Activated effector memory CD4-positive, alpha-beta T cell treated with anti-CD3 and anti-CD28 coated beads, Interleukin-2, amount 50 U/mL, for 16 hours (primary cell): ENCODE data around the gene BSND.

Experiments used
- DNase-seq: peaks from one replicate; pipeline ENCODE4 v3.0.0-alpha.2; 2020

Gene BSND

DNA sequence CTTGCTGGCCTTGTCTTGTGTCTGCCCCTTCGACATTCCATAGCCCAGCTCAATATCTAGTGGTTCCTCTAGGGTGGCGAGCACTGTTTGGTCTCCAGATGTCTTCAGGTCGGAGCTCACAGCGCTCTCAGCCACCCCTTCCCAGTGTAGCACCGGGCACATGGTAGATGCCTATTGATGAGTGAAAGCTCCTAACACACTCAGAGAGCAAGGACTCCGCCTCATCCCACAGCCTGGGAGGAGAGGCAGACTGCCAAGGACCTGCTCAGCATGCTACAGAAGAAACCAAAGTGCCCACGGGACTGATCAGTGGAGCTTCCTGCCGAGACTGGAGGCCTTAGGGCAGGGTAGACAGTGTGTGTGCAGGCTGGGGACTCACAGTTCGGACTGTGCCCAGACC, 51.5 kb downstream of the BSND start:
- peak; percentile 22 for DNase-seq

DNA sequence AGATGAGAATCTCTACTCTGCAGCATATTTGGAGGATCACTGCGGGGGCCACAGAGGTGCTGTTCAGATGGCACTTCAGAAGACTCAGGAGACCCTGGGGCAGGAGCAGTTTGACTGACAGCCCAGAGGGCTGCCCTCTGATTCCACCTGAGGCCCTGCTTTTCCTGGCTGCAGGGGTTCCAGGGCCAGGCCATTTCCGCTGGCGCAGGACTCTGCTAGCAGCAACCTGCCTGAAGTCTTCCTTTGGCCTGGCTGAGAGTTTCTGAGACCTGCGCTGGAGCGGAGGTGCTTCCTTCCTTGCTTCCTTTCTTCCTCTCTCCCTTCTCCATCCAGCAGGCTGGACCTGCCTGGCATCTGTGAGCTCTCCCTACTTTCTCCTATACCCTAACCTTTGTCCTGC, 52.4 kb downstream of the BSND start:
- no peak for DNase-seq

DNA sequence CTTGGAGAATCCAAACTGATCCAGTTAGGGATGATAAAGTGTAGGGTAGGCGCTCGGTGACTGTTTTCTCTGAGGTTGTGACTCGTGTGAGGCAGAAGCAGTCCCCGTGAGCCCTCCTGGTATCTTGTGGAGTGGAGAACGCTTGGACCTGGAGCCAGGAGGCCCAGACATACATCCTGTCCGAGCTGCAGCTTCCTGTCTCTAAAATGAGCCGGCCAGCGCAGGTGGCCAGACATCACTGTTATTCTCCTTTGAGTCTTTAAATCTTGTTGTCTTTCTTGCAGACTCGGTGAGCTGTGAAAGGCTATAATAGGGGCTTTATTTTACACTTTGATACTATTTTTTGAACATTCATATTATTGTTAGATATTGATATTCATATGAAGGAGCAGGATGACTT, 52.9 kb downstream of the BSND start:
- DNase-seq = peak; percentile 39

DNA sequence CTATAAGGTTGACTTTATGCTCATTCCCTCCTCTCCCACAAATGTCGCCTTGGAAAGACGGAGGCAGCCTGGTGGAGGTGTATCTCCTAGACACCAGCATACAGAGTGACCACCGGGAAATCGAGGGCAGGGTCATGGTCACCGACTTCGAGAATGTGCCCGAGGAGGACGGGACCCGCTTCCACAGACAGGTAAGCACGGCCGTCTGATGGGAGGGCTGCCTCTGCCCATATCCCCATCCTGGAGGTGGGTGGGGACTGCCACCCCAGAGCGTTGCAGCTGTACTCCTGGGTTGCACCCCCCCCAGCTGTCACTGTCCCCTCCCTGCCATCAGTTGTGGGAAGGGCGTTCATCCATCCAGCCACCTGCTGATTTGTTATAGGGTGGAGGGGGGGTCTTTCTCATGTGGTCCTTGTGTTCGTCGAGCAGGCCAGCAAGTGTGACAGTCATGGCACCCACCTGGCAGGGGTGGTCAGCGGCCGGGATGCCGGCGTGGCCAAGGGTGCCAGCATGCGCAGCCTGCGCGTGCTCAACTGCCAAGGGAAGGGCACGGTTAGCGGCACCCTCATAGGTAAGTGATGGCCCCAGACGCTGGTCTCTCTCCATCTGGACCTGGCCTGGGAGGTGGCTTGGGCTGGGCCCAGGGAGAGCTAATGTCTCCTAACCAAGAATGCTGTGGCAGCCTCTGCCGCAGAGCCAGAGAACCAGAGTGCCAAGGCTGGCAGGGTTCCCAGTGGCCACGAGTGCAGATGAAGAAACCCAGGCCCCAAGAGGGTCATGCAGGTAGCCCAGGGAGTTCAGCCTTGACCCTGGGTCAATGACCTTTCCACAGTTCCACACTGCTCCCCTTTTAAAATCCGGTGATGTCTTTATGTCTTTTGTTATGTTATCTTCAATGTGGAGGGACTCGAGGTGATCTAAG, 53.7 kb downstream of the BSND start:
- peak; percentile 56 for DNase-seq

DNA sequence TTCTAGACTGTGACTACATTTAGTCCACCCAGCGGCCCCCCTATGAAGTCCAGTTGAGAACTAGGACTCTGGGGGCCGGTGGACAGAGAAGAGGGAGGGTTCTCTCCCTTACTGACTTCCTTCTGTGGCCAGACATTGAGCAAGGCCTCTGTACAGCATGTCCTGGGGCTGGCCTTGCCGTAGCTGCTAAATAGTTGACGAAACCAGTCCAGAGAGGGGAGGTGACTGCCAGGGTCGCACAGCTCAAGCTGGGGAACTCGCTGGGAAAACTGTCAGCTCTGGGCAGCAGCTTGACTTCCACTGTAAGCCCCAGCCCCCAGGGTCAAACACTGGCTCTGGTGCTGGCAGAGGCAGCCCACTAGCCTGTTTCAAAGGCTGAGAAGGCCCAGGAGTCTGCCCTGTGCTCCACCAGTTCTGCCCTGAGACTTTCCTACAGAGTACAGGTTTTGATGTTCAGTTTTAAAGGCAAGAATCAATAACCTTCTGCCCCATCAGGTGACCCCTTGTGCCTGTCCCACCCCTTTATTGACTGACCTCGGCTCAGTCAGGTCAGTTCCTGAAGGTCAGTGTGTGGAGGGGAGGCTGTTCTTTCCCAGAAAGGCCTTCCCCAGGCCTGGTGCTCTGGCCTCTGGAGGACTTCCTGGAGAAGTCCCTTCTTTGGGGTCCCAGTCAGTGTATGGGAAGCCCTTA, 54.7 kb downstream of the BSND start:
- DNase-seq = peak; percentile 49

DNA sequence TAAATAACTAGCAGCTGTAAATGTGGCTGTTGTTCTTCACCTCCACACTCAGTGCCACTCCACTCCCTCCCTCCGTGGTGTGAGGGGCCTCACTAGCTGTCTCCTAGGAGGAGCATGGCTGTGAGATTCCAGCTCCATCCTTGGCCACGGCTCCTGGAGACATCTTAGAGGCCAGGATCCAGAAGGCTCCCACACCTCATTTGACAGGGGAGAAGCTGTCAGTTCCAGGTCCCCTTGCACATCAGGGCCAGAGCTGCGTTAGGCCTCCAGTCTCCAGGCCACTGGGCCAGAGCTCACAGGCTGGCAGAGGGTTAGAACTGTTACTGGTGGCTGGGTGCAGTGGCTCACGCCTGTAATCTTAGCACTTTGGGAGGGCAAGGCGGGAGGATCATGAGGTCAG, 55.7 kb downstream of the BSND start:
- DNase-seq = peak; percentile 46

DNA sequence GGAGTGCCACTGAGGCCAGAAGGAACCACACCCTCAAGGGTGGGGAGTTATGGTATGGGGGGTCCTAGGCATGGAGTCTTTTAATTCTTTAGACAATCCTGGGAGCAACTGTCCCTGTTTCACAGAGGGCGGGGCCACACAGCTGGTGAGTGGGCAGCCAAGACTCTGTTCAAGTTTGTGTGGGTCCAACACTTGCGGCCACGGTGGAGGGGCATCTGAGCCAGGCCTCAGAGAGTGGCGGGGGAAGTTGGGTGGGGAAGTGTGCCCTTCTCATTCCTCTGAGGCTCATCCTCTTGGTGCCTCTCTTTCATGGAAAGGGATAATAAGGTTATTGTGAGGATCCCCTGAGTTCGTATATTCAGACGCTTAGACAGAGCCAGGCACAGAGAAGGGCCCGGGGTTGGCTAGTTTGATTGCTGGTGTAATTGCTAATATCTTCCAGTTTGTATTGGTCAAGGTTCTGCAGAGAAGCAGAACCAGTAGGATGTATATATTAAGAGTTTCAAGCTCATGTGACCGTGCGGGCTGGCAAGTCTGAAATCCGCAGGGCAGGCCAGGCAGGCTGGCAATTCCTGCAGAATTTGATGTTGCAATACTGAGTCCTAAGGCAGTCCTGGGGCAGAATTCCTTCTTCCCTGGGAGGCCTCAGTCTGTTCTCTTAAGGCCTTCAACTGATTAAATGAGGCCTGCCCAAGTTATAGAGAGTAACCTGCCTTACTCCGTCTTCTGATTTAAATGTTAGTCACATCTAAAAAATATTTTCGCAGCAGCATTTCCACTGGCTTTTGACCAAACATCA, 56.5 kb downstream of the BSND start:
- peak; percentile 46 for DNase-seq

DNA sequence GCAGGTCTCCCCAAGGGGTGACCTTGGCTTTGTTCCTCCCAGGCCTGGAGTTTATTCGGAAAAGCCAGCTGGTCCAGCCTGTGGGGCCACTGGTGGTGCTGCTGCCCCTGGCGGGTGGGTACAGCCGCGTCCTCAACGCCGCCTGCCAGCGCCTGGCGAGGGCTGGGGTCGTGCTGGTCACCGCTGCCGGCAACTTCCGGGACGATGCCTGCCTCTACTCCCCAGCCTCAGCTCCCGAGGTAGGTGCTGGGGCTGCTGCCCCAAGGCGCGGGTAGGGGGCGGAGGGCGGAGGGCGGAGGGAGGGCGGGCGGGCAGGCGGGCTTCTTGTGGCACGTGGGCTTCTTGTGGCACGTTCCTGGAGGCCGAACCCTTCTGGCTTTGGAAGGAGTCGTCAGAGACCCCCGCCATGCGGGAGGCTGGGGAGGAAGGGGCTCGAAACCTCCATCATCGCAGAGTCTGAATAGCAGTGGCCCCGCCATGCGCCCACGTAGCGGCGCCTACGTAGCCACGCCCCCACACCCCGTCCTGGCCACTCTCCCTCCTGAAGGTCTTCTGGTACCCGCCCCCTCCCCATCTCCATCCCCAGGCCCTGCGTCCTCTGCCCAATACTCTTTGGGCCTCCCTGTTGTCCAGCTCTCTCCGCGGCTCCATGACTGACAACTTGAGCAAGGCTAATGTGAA, 57.4 kb downstream of the BSND start:
- no peak for DNase-seq

DNA sequence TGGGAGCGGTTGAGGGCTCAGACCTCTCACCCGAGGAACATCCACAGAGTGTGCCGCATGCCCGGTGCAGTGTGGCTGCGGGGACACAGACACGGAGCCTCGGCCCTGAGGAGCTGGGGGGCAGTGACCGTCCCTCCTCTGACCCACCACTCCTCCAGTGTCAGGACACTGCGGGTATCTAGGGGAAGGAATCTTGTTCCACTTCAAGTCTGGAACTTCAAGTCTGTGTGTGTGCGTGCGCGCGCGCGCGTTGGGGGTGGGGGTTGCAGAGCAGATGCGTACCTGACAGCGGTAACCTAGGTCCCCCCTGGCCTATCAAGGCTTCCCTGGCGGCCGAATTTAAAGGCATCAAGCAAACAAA, 57.9 kb downstream of the BSND start:
- DNase-seq = no peak

DNA sequence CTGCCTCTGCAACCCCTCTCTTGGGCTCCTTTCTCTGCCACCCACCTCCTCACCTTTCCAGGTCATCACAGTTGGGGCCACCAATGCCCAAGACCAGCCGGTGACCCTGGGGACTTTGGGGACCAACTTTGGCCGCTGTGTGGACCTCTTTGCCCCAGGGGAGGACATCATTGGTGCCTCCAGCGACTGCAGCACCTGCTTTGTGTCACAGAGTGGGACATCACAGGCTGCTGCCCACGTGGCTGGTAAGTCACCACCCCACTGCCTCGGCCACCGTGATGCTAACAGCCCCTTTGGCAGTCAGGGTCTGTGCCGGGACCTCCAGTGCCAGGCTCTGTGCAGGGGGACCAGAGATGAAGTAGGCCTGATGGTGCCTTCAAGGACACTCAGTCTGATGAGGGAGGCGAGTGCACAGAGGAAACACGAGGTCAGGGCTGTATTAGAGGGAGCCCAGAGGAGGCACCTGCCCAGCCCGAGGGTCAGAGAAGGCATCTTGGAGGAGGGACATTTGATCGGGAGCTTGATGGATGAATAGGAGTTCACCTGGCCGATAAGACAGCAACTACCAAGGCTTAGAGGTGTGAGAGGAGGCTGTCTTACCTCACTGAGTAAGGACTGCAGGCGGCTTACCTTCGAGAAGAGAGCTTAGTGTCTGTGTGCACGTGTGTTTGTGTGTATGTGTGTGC, 58.7 kb downstream of the BSND start:
- DNase-seq = no peak

DNA sequence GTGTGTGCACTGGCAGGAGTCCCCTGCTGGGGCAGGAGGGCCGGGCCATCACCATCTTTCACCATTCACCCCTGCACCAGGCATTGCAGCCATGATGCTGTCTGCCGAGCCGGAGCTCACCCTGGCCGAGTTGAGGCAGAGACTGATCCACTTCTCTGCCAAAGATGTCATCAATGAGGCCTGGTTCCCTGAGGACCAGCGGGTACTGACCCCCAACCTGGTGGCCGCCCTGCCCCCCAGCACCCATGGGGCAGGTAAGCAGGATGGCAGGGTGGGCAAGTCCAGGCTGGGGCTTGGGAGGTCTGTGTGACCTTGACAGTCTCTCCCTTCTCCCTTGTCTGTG, 59.2 kb downstream of the BSND start:
- no peak for DNase-seq

DNA sequence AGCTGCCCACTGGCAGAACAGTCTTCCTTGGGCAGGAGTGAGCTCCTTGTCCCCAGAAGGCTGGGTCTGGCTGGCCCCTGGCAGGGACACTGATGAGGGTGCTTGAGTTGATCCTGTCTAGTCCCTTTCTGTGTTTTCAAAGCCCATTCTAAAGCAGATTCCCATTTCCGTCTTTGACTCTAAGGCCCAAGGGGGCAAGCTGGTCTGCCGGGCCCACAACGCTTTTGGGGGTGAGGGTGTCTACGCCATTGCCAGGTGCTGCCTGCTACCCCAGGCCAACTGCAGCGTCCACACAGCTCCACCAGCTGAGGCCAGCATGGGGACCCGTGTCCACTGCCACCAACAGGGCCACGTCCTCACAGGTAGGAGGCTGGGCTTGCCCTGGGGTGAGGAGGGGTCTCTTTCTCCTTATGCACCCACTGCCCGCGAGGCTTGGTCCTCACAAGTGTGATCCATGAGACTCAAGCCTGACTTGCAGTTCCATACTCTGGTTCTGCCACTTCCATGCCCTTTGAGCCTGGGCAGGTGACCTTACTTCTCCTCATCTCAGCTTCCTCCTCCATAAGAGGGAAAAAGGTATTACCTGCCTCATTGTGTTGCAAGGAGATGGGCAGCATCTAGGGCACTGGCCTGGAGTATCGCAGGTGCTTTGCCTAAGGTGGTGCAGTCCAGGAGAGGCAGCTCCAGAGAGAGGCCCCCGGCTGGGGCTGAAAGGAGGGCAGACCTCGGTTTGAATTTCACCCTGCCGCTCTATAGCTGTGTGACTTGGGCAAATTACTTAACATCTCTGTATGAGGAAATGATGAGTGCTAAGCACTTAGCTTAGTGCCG, 60.8 kb downstream of the BSND start:
- no peak for DNase-seq

DNA sequence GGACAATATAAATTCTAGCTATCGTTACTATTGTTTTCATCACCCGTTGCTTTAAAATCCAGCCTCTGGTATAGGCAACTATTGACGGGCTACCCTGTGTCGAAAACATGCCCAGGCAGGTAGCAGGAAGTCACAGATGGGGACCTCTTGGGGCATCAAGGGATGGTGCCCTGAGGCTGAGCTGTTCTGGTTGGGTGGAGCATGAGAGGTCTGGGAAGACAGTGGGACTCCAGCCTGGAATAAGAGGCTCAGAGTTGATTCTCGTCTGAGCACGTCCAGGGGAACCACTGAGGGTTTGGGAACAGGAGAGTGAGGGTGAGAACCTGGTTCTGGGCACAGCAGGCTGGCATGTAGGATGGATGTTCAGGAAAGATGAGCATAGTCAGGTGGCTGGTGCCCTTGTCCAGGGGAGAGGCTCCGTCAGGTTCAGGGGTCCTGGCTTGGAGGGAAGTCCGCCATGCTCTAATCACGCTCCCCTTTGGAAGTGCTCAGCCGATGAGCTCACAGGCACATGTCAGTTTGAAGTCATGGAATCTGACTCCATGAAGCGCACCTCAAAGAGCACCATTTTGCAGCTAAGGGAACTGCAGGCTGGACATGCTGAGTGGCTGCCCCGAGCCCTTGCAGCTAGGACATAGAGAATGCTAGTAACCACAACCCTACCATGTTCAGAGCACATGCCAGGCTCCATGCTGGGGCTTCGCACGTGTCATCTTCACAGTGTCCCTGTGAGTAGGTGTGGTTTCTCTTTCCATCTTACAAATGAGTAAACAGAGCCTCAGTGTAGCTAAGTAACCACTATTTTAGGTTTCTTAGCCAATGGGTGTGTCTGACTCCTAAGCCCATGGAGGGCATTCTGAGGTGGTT, 61.6 kb downstream of the BSND start:
- no peak for DNase-seq

DNA sequence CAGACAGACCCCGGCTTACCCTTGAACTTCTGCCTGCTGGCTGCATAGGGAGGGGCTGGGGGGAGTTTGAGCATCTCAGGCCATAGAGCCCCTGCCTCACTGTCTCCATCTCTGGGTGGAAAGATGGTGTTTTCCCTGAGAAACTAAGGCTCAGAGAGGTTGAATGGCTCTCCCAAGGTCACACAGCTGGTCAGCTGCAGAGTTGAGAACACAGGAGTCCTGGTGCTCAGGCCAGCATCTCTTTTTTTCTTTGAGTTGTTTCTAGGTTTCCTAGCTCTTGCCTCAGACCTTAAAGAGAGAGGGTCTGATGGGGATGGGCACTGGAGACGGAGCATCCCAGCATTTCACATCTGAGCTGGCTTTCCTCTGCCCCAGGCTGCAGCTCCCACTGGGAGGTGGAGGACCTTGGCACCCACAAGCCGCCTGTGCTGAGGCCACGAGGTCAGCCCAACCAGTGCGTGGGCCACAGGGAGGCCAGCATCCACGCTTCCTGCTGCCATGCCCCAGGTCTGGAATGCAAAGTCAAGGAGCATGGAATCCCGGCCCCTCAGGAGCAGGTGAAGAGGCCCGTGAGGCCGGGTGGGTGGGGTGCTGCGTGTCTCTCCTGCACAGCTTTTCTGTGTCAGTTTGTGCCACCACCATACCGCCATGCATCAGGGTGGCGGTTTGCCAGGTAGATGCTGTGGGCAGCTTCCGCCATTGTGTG, 62.4 kb downstream of the BSND start:
- DNase-seq = no peak
